ENCODE data around the gene ETV3. TPM values are rescaled to one million over a fixed set of nuclear protein-coding genes. Genes with fewer than 3 reads are reported as not detected.

The ETV3 gene
- total and polyA plus RNA-seq, 2 of the 8 experiments (the other 6 are each of a cell fraction or from before 2014, with no cell fraction given), result 6.0 to 23.8 TPM

GRCh38 chr1:157081707-157082106 lies 56.5 kb downstream of the ETV3 start:
- Histone ChIP-seq H3K36me3 (ENCODE audit: control insufficient read depth in 2 of 4, insufficient read depth in 4 of 4, low read length in 3 of 4) (no peaks in the 10 kb centered on the region), H2BK12ac (ENCODE audit: low read depth, low read length) (no peak overlapping the region), H3K56ac (replicated peaks; ENCODE audit: insufficient read length, low read depth, low read length) (no peak overlapping the region), H3K9me3 (ENCODE audit: insufficient read depth in 2 of 2, low read depth in 1 of 2, low read length in 1 of 2) (no peaks in the 10 kb centered on the region), H3K4ac (replicated peaks; ENCODE audit: insufficient read length, low read depth, low read length) (no peak overlapping the region), H2BK5ac (ENCODE audit: low read depth, low read length) (no peak overlapping the region), H3K23ac (ENCODE audit: insufficient read length) (no peak overlapping the region), H4K20me1 (replicated peaks in 1 of 2; ENCODE audit: control insufficient read depth in 1 of 2, insufficient read depth in 2 of 2, low read length in 2 of 2) (no peaks in the 10 kb centered on the region), H2BK120ac (replicated peaks; ENCODE audit: low read depth, low read length) (no peak overlapping the region), H3K4me3 (ENCODE audit: extremely low read depth in 1 of 4, insufficient read depth in 2 of 4, low read depth in 3 of 4, low read length in 4 of 4) (no peak overlapping the region), H4K5ac (ENCODE audit: insufficient read length, low read depth, low read length) (no peak overlapping the region), H3K4me2 (ENCODE audit: insufficient read depth in 1 of 2, low read depth in 2 of 2, low read length in 2 of 2) (no peak overlapping the region), H3K79me2 (ENCODE audit: control insufficient read depth in 1 of 2, insufficient read depth in 2 of 2, low read length in 2 of 2) (no peaks in the 10 kb centered on the region), H3K27ac (ENCODE audit: low read depth, low read length) (no peak overlapping the region), H3K14ac (ENCODE audit: insufficient read length) (no peak overlapping the region), H3K27me3 (replicated peaks in 1 of 4; ENCODE audit: control insufficient read depth in 3 of 4, extremely low read depth in 1 of 4, insufficient read depth in 3 of 4, low read length in 3 of 4) (no peaks in the 10 kb centered on the region), H3K9ac (replicated peaks in 1 of 4; ENCODE audit: extremely low read depth in 1 of 4, low read depth in 3 of 4, low read length in 3 of 4) (no peak overlapping the region), H2BK15ac (ENCODE audit: low read length) (no peak overlapping the region), H3K18ac (ENCODE audit: extremely low read depth, low read length) (no peak overlapping the region), H3K23me2 (ENCODE audit: low read depth, low read length) (no peaks in the 10 kb centered on the region), H2AK5ac (ENCODE audit: low read depth, low read length) (no peak overlapping the region), H3K79me1 (ENCODE audit: low read depth, low read length) (no peaks in the 10 kb centered on the region), H2AFZ (ENCODE audit: low read length) (no peak overlapping the region), H3K4me1 (replicated peaks in 1 of 4; ENCODE audit: control insufficient read depth in 3 of 4, insufficient read depth in 4 of 4, low read length in 3 of 4) (peaks cover 2 to 5% (median 3%) of the 10 kb centered on the region in 4 experiments; a peak in 4 of 7 replicates), H4K8ac (ENCODE audit: extremely low read depth, insufficient read depth, low read length) (no peak overlapping the region), H2BK20ac (ENCODE audit: low read length) (no peak overlapping the region), H4K91ac (replicated peaks; ENCODE audit: insufficient read length, low read length) (no peak overlapping the region)
- no peak for DNase-seq (ENCODE audit: low read depth in 1 of 2, low spot score in 2 of 2)
- ChIA-PET POLR2A (ENCODE audit: partially characterized antibody) (interaction anchor here (0.7 kb wide), 1 partner anchor 9 kb away, joined by 4 read pairs; no protein-coding TSS in a partner anchor), CTCF (ENCODE audit: partially characterized antibody) (interaction anchor here (0.7 to 3.2 kb wide), 6 partner anchors 9 to 80 kb away, joined by 3 to 20 read pairs (median 4); no protein-coding TSS in a partner anchor)
- FAIRE-seq, result no peak
- no peak for TF ChIP-seq CBX8 (IDR thresholded peaks at IDR 0.05; ENCODE audit: borderline replicate concordance, low read depth, low read length)
- TF ChIP-seq JUND (IDR thresholded peaks at IDR 0.05; ENCODE audit: low read length), result peak; percentile 50; the same call in 1 of the 2 replicates
- no peak for TF ChIP-seq BRCA1 (IDR thresholded peaks at IDR 0.05; ENCODE audit: low read depth, low read length)
- WGBS, 2 experiments (ENCODE audit: extremely low coverage in 1 of 2, insufficient coverage in 1 of 2, insufficient read length in 1 of 2, insufficient replicate concordance in 2 of 2, low coverage in 1 of 2, low lambda C conversion rate in 2 of 2, missing lambda C conversion rate in 1 of 2), result 60% methylated on average over 5 of the region's 5 CpGs; no CpG with 5 or more reads in 1 of the 2 experiments

Measured in H1 (cell line).